ENCODE measurements around the gene CPS1. TPM values are rescaled to one million over a fixed set of nuclear protein-coding genes. Genes with fewer than 3 reads are reported as not detected.

The CPS1 gene
- total RNA-seq, 5 donors from 2014 or later (not counting 1 experiment from before 2014, with no cell fraction given) = 0.30 to 1.5 (median 0.59) TPM

DNA sequence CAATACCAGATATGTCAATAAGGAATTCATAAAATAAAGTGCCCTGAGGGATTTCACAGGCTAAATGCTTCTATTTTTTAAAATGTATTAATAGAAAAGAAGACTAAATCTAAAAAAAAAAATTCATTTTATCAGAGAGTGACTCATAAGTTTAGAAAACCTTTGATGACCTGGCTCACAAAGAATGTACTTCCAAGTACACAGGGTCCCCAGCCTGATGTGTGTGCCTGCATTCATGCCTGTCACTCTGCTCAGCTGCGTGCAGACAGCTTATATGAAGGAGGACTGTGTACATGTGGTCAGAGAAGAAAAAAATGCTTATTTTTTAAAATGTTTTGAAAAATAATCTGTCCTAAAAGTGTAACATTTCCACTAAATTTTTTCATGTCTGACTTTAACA lies 3.0 kb upstream of the CPS1 start:
- no peaks in the 10 kb centered on the region for H3K9me3 ChIP-seq
- H3K27me3 ChIP-seq (replicated peaks in 1 of 2; ENCODE audit: control insufficient read depth in 2 of 2, extremely low read depth in 1 of 2, insufficient read depth in 2 of 2, low read length in 1 of 2) = no peaks in the 10 kb centered on the region
- Mint-ChIP-seq H3K36me3 (no peaks in the 10 kb centered on the region), H3K4me1 (no peaks in the 10 kb centered on the region), H3K4me3 (no peak overlapping the region), H3K9me3 (no peaks in the 10 kb centered on the region), H3K27ac (no peak overlapping the region), H3K27me3 (peaks cover 0 to 1% of the 10 kb centered on the region in 2 donors)
- DNase-seq (no peak), ATAC-seq (replicated peaks in 1 of 4) (no peak)
- WGBS (ENCODE audit: insufficient coverage) = no CpG with 5 or more reads among the region's 1 CpG
- H3K27ac ChIP-seq (ENCODE audit: low read length) = no peak overlapping the region
- H3K4me3 ChIP-seq (ENCODE audit: control insufficient read depth in 1 of 2, extremely low read depth in 1 of 2, low read length in 1 of 2) = no peak overlapping the region
- no peaks in the 10 kb centered on the region for H3K36me3 ChIP-seq (ENCODE audit: control insufficient read depth in 2 of 2, extremely low read depth in 1 of 2, insufficient read depth in 1 of 2, low read length in 1 of 2)
- ChIA-PET CTCF (no interaction called here), POLR2A (no interaction called here)
- no peaks in the 10 kb centered on the region for H3K4me1 ChIP-seq (ENCODE audit: control insufficient read depth in 1 of 2, extremely low read depth in 1 of 2, insufficient read depth in 2 of 2, low read length in 2 of 2)

DNA sequence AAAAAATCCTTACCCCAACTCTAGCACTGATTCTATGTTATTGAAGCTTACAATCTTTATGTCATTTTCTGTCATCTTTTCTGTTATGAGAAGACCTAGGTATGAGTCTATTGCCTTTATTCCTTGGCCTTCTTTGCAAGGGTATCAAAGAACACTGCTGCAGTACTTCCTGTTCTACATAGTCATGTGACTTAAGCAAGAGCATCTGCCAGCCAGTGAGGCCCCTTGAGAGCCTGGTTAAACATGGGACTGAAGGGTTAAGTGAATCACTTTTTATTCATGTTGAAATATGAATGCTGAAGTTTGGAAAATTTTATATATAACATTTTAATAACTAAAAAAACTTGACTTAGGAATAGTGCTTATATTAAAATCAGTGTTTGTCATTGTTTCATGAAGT lies 844 bp upstream of the CPS1 start:
- H3K36me3 Mint-ChIP-seq = no peaks in the 10 kb centered on the region
- H3K9me3 Mint-ChIP-seq = no peaks in the 10 kb centered on the region
- no peaks in the 10 kb centered on the region for H3K4me1 Mint-ChIP-seq
- Histone ChIP-seq H3K4me1 (ENCODE audit: control insufficient read depth in 1 of 2, extremely low read depth in 1 of 2, insufficient read depth in 2 of 2, low read length in 2 of 2) (no peaks in the 10 kb centered on the region), H3K27me3 (replicated peaks in 1 of 2; ENCODE audit: control insufficient read depth in 2 of 2, extremely low read depth in 1 of 2, insufficient read depth in 2 of 2, low read length in 1 of 2) (no peaks in the 10 kb centered on the region), H3K36me3 (ENCODE audit: control insufficient read depth in 2 of 2, extremely low read depth in 1 of 2, insufficient read depth in 1 of 2, low read length in 1 of 2) (no peaks in the 10 kb centered on the region), H3K9me3 (no peaks in the 10 kb centered on the region), H3K27ac (ENCODE audit: low read length) (no peak overlapping the region), H3K4me3 (ENCODE audit: control insufficient read depth in 1 of 2, extremely low read depth in 1 of 2, low read length in 1 of 2) (no peak overlapping the region)
- CTCF ChIA-PET = no interaction called here
- H3K27ac Mint-ChIP-seq = no peak overlapping the region
- DNase-seq (no peak), ATAC-seq (replicated peaks in 1 of 4) (no peak)
- POLR2A ChIA-PET = no interaction called here
- H3K27me3 Mint-ChIP-seq = peaks cover 0 to 1% of the 10 kb centered on the region in 2 donors
- H3K4me3 Mint-ChIP-seq = no peak overlapping the region

DNA sequence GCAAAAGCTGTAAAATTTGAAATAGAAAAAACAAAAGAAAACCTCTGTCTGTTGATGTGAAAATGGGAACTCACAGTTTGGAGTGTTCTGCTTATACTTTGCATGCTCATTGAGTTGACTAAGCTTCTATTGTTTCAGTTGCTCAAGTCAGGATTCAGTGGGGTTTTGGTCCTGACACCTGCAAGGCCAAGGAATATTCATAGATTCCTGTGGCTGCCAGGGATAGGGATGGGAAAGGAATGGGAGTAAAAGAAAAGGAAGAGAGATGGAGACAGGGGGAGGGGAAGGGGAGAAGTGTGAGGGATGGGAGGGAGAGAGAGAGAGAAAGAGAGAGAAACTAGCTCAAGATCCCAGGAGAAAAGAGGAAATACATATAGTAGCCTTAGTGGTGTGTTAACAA lies 1.3 kb downstream of the CPS1 start:
- no peaks in the 10 kb centered on the region for H3K4me1 ChIP-seq (ENCODE audit: control insufficient read depth in 1 of 2, extremely low read depth in 1 of 2, insufficient read depth in 2 of 2, low read length in 2 of 2)
- no peaks in the 10 kb centered on the region for H3K4me1 Mint-ChIP-seq
- peaks cover 0 to under 1% of the 10 kb centered on the region in 2 donors for H3K27me3 Mint-ChIP-seq
- no peak overlapping the region for H3K4me3 Mint-ChIP-seq
- no peaks in the 10 kb centered on the region for H3K9me3 Mint-ChIP-seq
- no peak for DNase-seq
- H3K27ac ChIP-seq (ENCODE audit: low read length) = no peak overlapping the region
- POLR2A ChIA-PET = no interaction called here
- H3K36me3 Mint-ChIP-seq = no peaks in the 10 kb centered on the region
- H3K27me3 ChIP-seq (replicated peaks in 1 of 2; ENCODE audit: control insufficient read depth in 2 of 2, extremely low read depth in 1 of 2, insufficient read depth in 2 of 2, low read length in 1 of 2) = no peaks in the 10 kb centered on the region
- H3K36me3 ChIP-seq (ENCODE audit: control insufficient read depth in 2 of 2, extremely low read depth in 1 of 2, insufficient read depth in 1 of 2, low read length in 1 of 2) = no peaks in the 10 kb centered on the region
- CTCF ChIA-PET = no interaction called here
- no peak overlapping the region for H3K4me3 ChIP-seq (ENCODE audit: control insufficient read depth in 1 of 2, extremely low read depth in 1 of 2, low read length in 1 of 2)
- no peak for ATAC-seq (replicated peaks in 1 of 4)
- no peaks in the 10 kb centered on the region for H3K9me3 ChIP-seq
- H3K27ac Mint-ChIP-seq = no peak overlapping the region

DNA sequence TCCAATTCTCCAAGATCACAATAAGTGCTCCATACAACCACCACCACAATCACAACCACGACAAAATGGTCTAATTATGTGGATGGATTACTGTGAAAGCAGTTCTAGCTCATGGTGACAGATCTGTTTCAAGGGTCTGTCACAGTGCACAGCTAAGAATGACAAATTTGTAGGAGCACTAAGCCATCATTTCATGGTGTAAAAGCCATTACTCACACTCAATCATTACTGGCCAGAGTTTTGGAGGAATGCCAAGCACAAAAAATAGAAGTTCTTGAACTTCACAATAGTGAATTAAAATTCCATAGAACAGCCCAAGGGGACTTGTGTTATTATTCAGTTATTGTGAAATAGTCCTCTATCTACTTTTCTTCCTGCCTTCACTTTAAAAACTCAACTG lies 2.3 kb downstream of the CPS1 start:
- H3K4me3 Mint-ChIP-seq = no peak overlapping the region
- POLR2A ChIA-PET = no interaction called here
- no peaks in the 10 kb centered on the region for H3K9me3 Mint-ChIP-seq
- H3K36me3 ChIP-seq (ENCODE audit: control insufficient read depth in 2 of 2, extremely low read depth in 1 of 2, insufficient read depth in 1 of 2, low read length in 1 of 2) = no peaks in the 10 kb centered on the region
- H3K4me1 Mint-ChIP-seq = no peaks in the 10 kb centered on the region
- ATAC-seq (replicated peaks in 1 of 4) (no peak), DNase-seq (no peak)
- no peak overlapping the region for H3K27ac ChIP-seq (ENCODE audit: low read length)
- no peaks in the 10 kb centered on the region for H3K36me3 Mint-ChIP-seq
- no peaks in the 10 kb centered on the region for H3K9me3 ChIP-seq
- H3K4me3 ChIP-seq (ENCODE audit: control insufficient read depth in 1 of 2, extremely low read depth in 1 of 2, low read length in 1 of 2) = no peak overlapping the region
- WGBS (ENCODE audit: insufficient coverage) = no CpG with 5 or more reads among the region's 1 CpG
- H3K27me3 ChIP-seq (replicated peaks in 1 of 2; ENCODE audit: control insufficient read depth in 2 of 2, extremely low read depth in 1 of 2, insufficient read depth in 2 of 2, low read length in 1 of 2) = no peaks in the 10 kb centered on the region
- no peaks in the 10 kb centered on the region for H3K4me1 ChIP-seq (ENCODE audit: control insufficient read depth in 1 of 2, extremely low read depth in 1 of 2, insufficient read depth in 2 of 2, low read length in 2 of 2)
- no peak overlapping the region for H3K27ac Mint-ChIP-seq
- no peaks in the 10 kb centered on the region for H3K27me3 Mint-ChIP-seq
- CTCF ChIA-PET = no interaction called here

DNA sequence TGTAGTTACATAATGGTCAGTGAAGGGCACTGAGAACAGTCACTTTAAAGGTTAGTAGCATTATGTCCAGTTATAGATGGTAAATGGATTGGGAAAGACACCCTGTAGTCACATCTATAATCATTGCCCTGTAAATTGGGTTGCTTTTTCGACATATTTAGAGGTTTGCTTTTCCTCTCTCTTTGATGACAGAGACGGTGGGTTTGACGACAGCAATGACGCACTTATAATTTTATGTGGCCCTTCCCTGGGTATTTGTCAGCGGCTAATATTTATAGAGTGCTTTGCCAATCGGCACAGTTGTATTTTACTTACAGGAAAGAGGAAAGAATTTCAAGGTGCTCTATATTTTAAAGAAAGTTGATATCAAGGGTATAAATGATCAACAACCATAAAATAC lies 2.8 kb downstream of the CPS1 start:
- POLR2A ChIA-PET = no interaction called here
- Mint-ChIP-seq H3K9me3 (no peaks in the 10 kb centered on the region), H3K27ac (no peak overlapping the region), H3K4me1 (no peaks in the 10 kb centered on the region), H3K36me3 (no peaks in the 10 kb centered on the region), H3K27me3 (no peaks in the 10 kb centered on the region), H3K4me3 (no peak overlapping the region)
- CTCF ChIA-PET = no interaction called here
- Histone ChIP-seq H3K4me3 (ENCODE audit: control insufficient read depth in 1 of 2, extremely low read depth in 1 of 2, low read length in 1 of 2) (no peak overlapping the region), H3K27me3 (replicated peaks in 1 of 2; ENCODE audit: control insufficient read depth in 2 of 2, extremely low read depth in 1 of 2, insufficient read depth in 2 of 2, low read length in 1 of 2) (no peaks in the 10 kb centered on the region), H3K9me3 (no peaks in the 10 kb centered on the region), H3K27ac (ENCODE audit: low read length) (no peak overlapping the region), H3K36me3 (ENCODE audit: control insufficient read depth in 2 of 2, extremely low read depth in 1 of 2, insufficient read depth in 1 of 2, low read length in 1 of 2) (no peaks in the 10 kb centered on the region), H3K4me1 (ENCODE audit: control insufficient read depth in 1 of 2, extremely low read depth in 1 of 2, insufficient read depth in 2 of 2, low read length in 2 of 2) (no peaks in the 10 kb centered on the region)
- DNase-seq = no peak
- no peak for ATAC-seq (replicated peaks in 1 of 4)
- no CpG with 5 or more reads among the region's 6 CpGs for WGBS (ENCODE audit: insufficient coverage)

DNA sequence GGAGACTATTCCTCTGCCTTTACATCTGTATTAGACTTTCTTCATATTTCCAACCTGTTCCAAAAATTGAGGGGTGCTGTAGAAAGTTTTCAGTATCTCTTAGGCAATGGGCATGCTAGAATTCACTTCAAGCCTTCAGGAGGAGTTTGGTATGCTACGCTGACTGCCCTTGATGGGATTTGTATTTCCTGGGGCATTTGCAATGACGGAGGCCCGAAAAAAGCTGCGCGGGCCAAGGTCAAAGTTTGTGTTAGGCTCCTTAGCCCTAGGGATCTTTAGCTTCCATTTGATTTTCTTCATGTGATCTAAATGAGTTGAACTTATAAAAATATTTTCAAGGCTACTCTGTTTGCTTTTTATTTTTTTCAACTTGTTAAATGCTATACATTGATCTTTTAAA lies 5.1 kb downstream of the CPS1 start:
- Histone ChIP-seq H3K4me3 (ENCODE audit: control insufficient read depth in 1 of 2, extremely low read depth in 1 of 2, low read length in 1 of 2) (no peak overlapping the region), H3K9me3 (no peaks in the 10 kb centered on the region), H3K27ac (ENCODE audit: low read length) (no peak overlapping the region), H3K27me3 (replicated peaks in 1 of 2; ENCODE audit: control insufficient read depth in 2 of 2, extremely low read depth in 1 of 2, insufficient read depth in 2 of 2, low read length in 1 of 2) (no peaks in the 10 kb centered on the region), H3K36me3 (ENCODE audit: control insufficient read depth in 2 of 2, extremely low read depth in 1 of 2, insufficient read depth in 1 of 2, low read length in 1 of 2) (no peaks in the 10 kb centered on the region), H3K4me1 (ENCODE audit: control insufficient read depth in 1 of 2, extremely low read depth in 1 of 2, insufficient read depth in 2 of 2, low read length in 2 of 2) (no peaks in the 10 kb centered on the region)
- Mint-ChIP-seq H3K36me3 (no peaks in the 10 kb centered on the region), H3K27ac (no peak overlapping the region), H3K9me3 (no peaks in the 10 kb centered on the region), H3K4me1 (no peaks in the 10 kb centered on the region), H3K4me3 (no peak overlapping the region), H3K27me3 (no peaks in the 10 kb centered on the region)
- ChIA-PET CTCF (no interaction called here), POLR2A (no interaction called here)
- WGBS (ENCODE audit: insufficient coverage) = 91% methylated on average over 2 of the region's 5 CpGs
- DNase-seq (no peak), ATAC-seq (replicated peaks in 1 of 4) (no peak)

DNA sequence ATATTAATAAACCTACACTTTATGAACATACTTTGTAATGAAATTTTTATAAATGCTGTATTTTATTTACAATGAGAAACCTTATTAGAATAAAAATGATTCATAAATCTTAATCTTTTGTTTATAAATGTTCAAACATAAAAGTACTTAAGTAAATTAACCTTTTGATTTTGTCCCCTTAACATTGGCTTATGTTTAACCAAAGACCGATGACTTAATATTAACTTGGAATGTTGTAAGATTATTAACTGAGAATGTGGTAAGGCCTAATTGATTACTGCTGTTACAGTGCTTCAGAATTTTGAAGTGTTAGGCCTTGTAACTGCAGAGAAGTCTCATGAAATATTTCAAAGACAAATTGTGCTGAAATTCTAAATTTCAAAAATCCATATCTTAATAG lies 5.7 kb downstream of the CPS1 start:
- no peaks in the 10 kb centered on the region for H3K9me3 ChIP-seq
- ATAC-seq (replicated peaks in 1 of 4) (no peak), DNase-seq (no peak)
- WGBS (ENCODE audit: insufficient coverage) = no CpG with 5 or more reads among the region's 1 CpG
- H3K27ac Mint-ChIP-seq = no peak overlapping the region
- H3K27me3 ChIP-seq (replicated peaks in 1 of 2; ENCODE audit: control insufficient read depth in 2 of 2, extremely low read depth in 1 of 2, insufficient read depth in 2 of 2, low read length in 1 of 2) = no peaks in the 10 kb centered on the region
- no peak overlapping the region for H3K4me3 ChIP-seq (ENCODE audit: control insufficient read depth in 1 of 2, extremely low read depth in 1 of 2, low read length in 1 of 2)
- POLR2A ChIA-PET = interaction anchor here in 1 of 2 donors (0.5 kb wide), 1 partner anchor 1637 kb away, joined by 4 read pairs; no protein-coding TSS in a partner anchor
- H3K36me3 ChIP-seq (ENCODE audit: control insufficient read depth in 2 of 2, extremely low read depth in 1 of 2, insufficient read depth in 1 of 2, low read length in 1 of 2) = no peaks in the 10 kb centered on the region
- no peaks in the 10 kb centered on the region for H3K4me1 Mint-ChIP-seq
- H3K9me3 Mint-ChIP-seq = no peaks in the 10 kb centered on the region
- H3K27ac ChIP-seq (ENCODE audit: low read length) = no peak overlapping the region
- no peaks in the 10 kb centered on the region for H3K36me3 Mint-ChIP-seq
- no peaks in the 10 kb centered on the region for H3K27me3 Mint-ChIP-seq
- no peaks in the 10 kb centered on the region for H3K4me1 ChIP-seq (ENCODE audit: control insufficient read depth in 1 of 2, extremely low read depth in 1 of 2, insufficient read depth in 2 of 2, low read length in 2 of 2)
- CTCF ChIA-PET = interaction anchor here in 1 of 2 donors (0.6 kb wide), 1 partner anchor 551 kb away, joined by 4 read pairs; no protein-coding TSS in a partner anchor
- no peak overlapping the region for H3K4me3 Mint-ChIP-seq

Measured in T-cell (primary cell).